NCI-H446 treated with DMSO at 0.1 percent for 48 hours (cell line): ENCODE results near the gene ADCY10.
"Not testable (repeated sequence)": the region's sequence is repeated elsewhere in the genome, so short reads cannot be mapped to it uniquely, and the experiment has no call there.

Experiments
- DNase-seq: peaks from one replicate; lab custom pipeline; 2025; lab: John Stamatoyannopoulos, UW

ADCY10 gene

GRCh38 chr1:167860231-167860923 lies 53.6 kb downstream of the ADCY10 start:
- no peak for DNase-seq

GRCh38 chr1:167856711-167857418 lies 57.1 kb downstream of the ADCY10 start:
- DNase-seq, result no peak

- no peak for DNase-seq
Measured at GRCh38 chr1:167854184-167854583, 59.8 kb downstream of the ADCY10 start.

- DNase-seq, result no peak
Measured at GRCh38 chr1:167849666-167850065, 64.3 kb downstream of the ADCY10 start.

- DNase-seq, result no peak
Measured at GRCh38 chr1:167842872-167843271, 71.1 kb downstream of the ADCY10 start.

- no peak for DNase-seq
Measured at GRCh38 chr1:167841530-167841929, 72.4 kb downstream of the ADCY10 start.

GRCh38 chr1:167839009-167839408 lies 74.9 kb downstream of the ADCY10 start:
- no peak for DNase-seq

- DNase-seq, result no peak
Measured at GRCh38 chr1:167837326-167837725, 76.6 kb downstream of the ADCY10 start.

GRCh38 chr1:167836197-167836596 lies 77.7 kb downstream of the ADCY10 start:
- DNase-seq, result no peak

- DNase-seq, result no peak
Measured at GRCh38 chr1:167833904-167834303, 80.0 kb downstream of the ADCY10 start.

GRCh38 chr1:167832693-167833092 lies 81.2 kb downstream of the ADCY10 start:
- DNase-seq, result no peak

- DNase-seq, result not testable (repeated sequence)
Measured at GRCh38 chr1:167830668-167831067, 83.3 kb downstream of the ADCY10 start.

GRCh38 chr1:167829868-167830267 lies 84.1 kb downstream of the ADCY10 start:
- DNase-seq, result no peak

GRCh38 chr1:167826127-167826526 lies 87.8 kb downstream of the ADCY10 start:
- no peak for DNase-seq

- no peak for DNase-seq
Measured at GRCh38 chr1:167825419-167826079, 88.4 kb downstream of the ADCY10 start.

- no peak for DNase-seq
Measured at GRCh38 chr1:167824163-167824794, 89.7 kb downstream of the ADCY10 start.

- DNase-seq, result no peak
Measured at GRCh38 chr1:167821969-167822685, 91.8 kb downstream of the ADCY10 start.

GRCh38 chr1:167821356-167821685 lies 92.6 kb downstream of the ADCY10 start:
- no peak for DNase-seq

GRCh38 chr1:167820684-167821355 lies 93.1 kb downstream of the ADCY10 start:
- no peak for DNase-seq

GRCh38 chr1:167819849-167820683 lies 93.9 kb downstream of the ADCY10 start:
- DNase-seq, result peak; percentile 42

- no peak for DNase-seq
Measured at GRCh38 chr1:167815650-167816049, 98.3 kb downstream of the ADCY10 start.
